Stomach (tissue), 9 donors: Measurements from ENCODE around the gene PTPRT. TPM values are rescaled to one million over a fixed set of nuclear protein-coding genes. Genes with fewer than 3 reads are reported as not detected.

ENCODE experiments used
- DNase-seq, 2 donors: peaks; one replicate each; pipeline versions ENCODE4 v3.0.0 to v3.0.0-alpha.2; 2013 to 2019
- H3K27ac ChIP-seq, 5 donors: fragments of 200-600 bp in 4 of 5; sonication (generic) in 4 of 5; one replicate each; pipeline ENCODE4 v1.5.1; 2013 to 2019; ENCODE audit warnings: mild to moderate bottlenecking in 1 of 5, moderate library complexity in 1 of 5
- H3K27me3 ChIP-seq, 3 donors: fragments of 200-600 bp; sonication (generic); one replicate each; pipeline ENCODE4 v1.5.1; 2017 to 2019; ENCODE audit warnings: mixed run types in 1 of 3
- H3K36me3 ChIP-seq, 4 donors: fragments of 200-600 bp; sonication (generic); 1 replicate in 3 of 4; 2 replicates in 1 of 4; pipeline ENCODE4 v1.5.1; 2016 to 2019
- H3K4me1 ChIP-seq, 4 donors: fragments of 200-600 bp; sonication (generic); one replicate each; pipeline ENCODE4 v1.5.1; 2016 to 2019
- H3K4me3 ChIP-seq, 4 donors: fragments of 200-600 bp; sonication (generic) in 3 of 4; one replicate each; pipeline ENCODE4 v1.5.1; 2016 to 2019; ENCODE audit warnings: mild to moderate bottlenecking in 1 of 4
- H3K9me3 ChIP-seq, 4 donors: fragments of 200-600 bp; sonication (generic); one replicate each; pipeline ENCODE4 v1.5.1; 2016 to 2019
- EP300 ChIP-seq: sonication (generic); formaldehyde crosslinking; IDR thresholded peaks from one replicate; pipeline ENCODE4 v1.6.1; 2017; ENCODE audit warnings: antibody characterized with exemption
- POLR2A ChIP-seq, 4 donors: fragments of 450-650 bp; IDR thresholded peaks; one replicate each; pipeline ENCODE4 v1.6.1; 2016; ENCODE audit warnings: antibody characterized with exemption in 4 of 4, control low read depth in 2 of 4, mild to moderate bottlenecking in 1 of 4, moderate library complexity in 1 of 4
- POLR2AphosphoS5 ChIP-seq, 3 donors: sonication (generic); formaldehyde crosslinking; IDR thresholded peaks; one replicate each; pipeline ENCODE4 v1.6.1; 2016; ENCODE audit warnings: antibody characterized with exemption in 3 of 3
- WGBS, 5 donors: extraction: QIAGEN DNeasy Blood & Tissue Kit in 3 of 5; methylation state at CpG; one replicate each; pipeline versions ENCODE4 v1.1.5 to v1.1.7; 2013 to 2018; 5-methylcytosine and 5-hydroxymethylcytosine counted together
- intact Hi-C: fragments of 100-400 bp; cut with DNase I; formaldehyde crosslinking; loops from one replicate; pipeline ENCODE4 v1.15.1; 2023; ENCODE audit warnings: low total_unique reads
- polyA plus RNA-seq, 3 donors: library from polyadenylated mRNA; stranded (reverse); fragments of 200-250 nt; gene quantifications; one replicate each; pipeline ENCODE4 v1.2.3, GENCODE V29; 2013
- total RNA-seq, 5 donors: library from RNA; depleted of rRNA; stranded (reverse); fragments of >200 nt; gene quantifications; one replicate each; pipeline versions ENCODE4 v1.1.0 to v1.2.3, GENCODE V29; 2014 to 2016
- TF ChIP-seq, protein P1 (sequence below), 7 experiments: fragments of 450-650 bp in 4 of 7; fragments of 200-600 bp in 3 of 7; sonication (generic) in 3 of 7; IDR thresholded peaks; one replicate each; pipeline ENCODE4 v1.5.1; 2016 to 2019; ENCODE audit warnings: antibody characterized with exemption in 7 of 7, control low read depth in 2 of 7, mild to moderate bottlenecking in 1 of 7
- donor health status: healthy with polysubstance abuse.
- donor health status: Bipolar disorder and iron deficiency.
- donor health status: healthy.

The PTPRT gene
- total and polyA plus RNA-seq, 8 donors, result 0.05 to 11.6 (median 1.7) TPM; not detected in 2

DNA sequence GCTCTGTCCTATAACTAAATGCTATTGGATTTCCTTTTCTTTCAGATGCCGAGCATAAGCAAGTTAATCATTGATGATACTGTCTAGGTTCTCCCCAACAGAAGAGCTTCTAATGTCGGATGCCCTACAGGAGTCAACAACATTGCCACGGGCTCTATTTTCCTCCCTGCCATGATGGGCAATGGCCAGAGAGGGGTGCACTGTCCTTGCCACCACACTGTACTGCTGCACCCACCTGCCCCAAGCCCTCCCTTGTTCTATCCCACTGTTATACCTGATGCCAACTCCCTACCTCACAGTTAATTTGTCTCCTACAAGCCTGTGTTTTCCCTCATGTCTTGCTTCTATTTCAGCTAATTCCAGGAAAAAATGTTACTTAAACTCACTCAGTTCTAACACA, 797.9 kb downstream of the PTPRT start:
- Histone ChIP-seq H3K27ac (no peak overlapping the region), H3K4me3 (no peak overlapping the region), H3K4me1 (no peaks in the 10 kb centered on the region), H3K27me3 (no peaks in the 10 kb centered on the region), H3K36me3 (no peaks in the 10 kb centered on the region), H3K9me3 (no peaks in the 10 kb centered on the region)
- TF ChIP-seq, protein P1, sequence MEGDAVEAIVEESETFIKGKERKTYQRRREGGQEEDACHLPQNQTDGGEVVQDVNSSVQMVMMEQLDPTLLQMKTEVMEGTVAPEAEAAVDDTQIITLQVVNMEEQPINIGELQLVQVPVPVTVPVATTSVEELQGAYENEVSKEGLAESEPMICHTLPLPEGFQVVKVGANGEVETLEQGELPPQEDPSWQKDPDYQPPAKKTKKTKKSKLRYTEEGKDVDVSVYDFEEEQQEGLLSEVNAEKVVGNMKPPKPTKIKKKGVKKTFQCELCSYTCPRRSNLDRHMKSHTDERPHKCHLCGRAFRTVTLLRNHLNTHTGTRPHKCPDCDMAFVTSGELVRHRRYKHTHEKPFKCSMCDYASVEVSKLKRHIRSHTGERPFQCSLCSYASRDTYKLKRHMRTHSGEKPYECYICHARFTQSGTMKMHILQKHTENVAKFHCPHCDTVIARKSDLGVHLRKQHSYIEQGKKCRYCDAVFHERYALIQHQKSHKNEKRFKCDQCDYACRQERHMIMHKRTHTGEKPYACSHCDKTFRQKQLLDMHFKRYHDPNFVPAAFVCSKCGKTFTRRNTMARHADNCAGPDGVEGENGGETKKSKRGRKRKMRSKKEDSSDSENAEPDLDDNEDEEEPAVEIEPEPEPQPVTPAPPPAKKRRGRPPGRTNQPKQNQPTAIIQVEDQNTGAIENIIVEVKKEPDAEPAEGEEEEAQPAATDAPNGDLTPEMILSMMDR (IDR thresholded peaks at IDR 0.05), result no peak
- no peak for TF ChIP-seq POLR2AphosphoS5 (IDR thresholded peaks at IDR 0.05)
- TF ChIP-seq EP300, result no peak
- TF ChIP-seq POLR2A (IDR thresholded peaks at IDR 0.05), result no peak
- DNase-seq, result no peak
- intact Hi-C loops, result no loop called here
- WGBS, 5 donors, result 57 to 71% (median 64%) methylated on average over 3 of the region's 3 CpGs

DNA sequence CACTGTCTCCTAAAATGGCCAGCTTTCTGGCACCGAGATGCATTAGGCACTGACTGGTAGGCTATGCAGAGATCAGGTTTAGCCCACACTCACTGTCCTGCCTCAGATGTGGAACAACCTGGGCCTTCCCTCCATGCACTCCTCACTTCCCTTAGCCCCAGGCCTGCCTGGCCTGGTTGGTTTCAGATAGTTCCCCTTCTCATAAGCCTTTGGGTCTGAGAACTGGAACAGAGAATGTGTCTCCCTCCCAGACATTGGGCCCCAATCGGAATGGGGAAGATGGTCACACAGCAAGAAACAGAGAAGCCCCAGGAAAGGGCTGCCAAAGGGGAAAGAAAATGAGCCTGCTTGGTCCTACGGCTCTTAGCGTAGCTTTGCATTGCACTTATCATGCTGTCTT, 809.4 kb downstream of the PTPRT start:
- H3K27me3 ChIP-seq, result no peaks in the 10 kb centered on the region
- no peak for DNase-seq
- no peak overlapping the region for H3K4me3 ChIP-seq
- intact Hi-C loops, result no loop called here
- no peak overlapping the region for H3K27ac ChIP-seq
- H3K4me1 ChIP-seq, result no peaks in the 10 kb centered on the region
- no peaks in the 10 kb centered on the region for H3K9me3 ChIP-seq
- TF ChIP-seq POLR2A (IDR thresholded peaks at IDR 0.05) (no peak), EP300 (no peak), POLR2AphosphoS5 (IDR thresholded peaks at IDR 0.05) (no peak)
- TF ChIP-seq, protein P1 (IDR thresholded peaks at IDR 0.05), result no peak
- 89 to 94% (median 91%) methylated on average over 4 of the region's 4 CpGs for WGBS, 5 donors
- H3K36me3 ChIP-seq, result no peaks in the 10 kb centered on the region

DNA sequence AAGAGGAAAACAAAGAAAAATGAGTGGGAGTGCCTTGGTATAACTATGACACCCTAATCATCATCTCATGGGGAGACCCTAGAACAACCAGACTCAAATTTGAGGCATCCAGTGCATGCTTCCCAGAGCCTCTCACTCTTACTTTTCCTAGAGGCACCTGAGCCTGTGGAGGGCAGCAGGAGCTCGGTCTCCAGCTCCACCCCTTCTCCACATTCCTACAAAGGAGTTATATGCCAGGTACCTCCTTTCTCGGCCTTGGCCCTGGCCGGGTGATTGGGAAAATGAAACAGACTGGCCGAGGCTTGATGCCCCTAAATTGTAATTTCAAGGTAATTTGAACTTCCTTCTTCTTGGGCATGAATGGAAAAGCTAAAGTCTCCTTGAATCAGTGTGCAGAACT, 810.3 kb downstream of the PTPRT start:
- H3K27ac ChIP-seq, result no peak overlapping the region
- H3K36me3 ChIP-seq, result no peaks in the 10 kb centered on the region
- H3K4me1 ChIP-seq, result no peaks in the 10 kb centered on the region
- H3K27me3 ChIP-seq, result no peaks in the 10 kb centered on the region
- intact Hi-C loops, result no loop called here
- TF ChIP-seq EP300, result no peak
- TF ChIP-seq, protein P1 (IDR thresholded peaks at IDR 0.05), result no peak
- TF ChIP-seq POLR2A (IDR thresholded peaks at IDR 0.05), result no peak
- no peak for TF ChIP-seq POLR2AphosphoS5 (IDR thresholded peaks at IDR 0.05)
- H3K9me3 ChIP-seq, result no peaks in the 10 kb centered on the region
- no peak overlapping the region for H3K4me3 ChIP-seq
- DNase-seq, result peak in 1 of 2 donors; percentile 23
- WGBS, 5 donors, result 18 to 45% (median 36%) methylated on average over 4 of the region's 4 CpGs

DNA sequence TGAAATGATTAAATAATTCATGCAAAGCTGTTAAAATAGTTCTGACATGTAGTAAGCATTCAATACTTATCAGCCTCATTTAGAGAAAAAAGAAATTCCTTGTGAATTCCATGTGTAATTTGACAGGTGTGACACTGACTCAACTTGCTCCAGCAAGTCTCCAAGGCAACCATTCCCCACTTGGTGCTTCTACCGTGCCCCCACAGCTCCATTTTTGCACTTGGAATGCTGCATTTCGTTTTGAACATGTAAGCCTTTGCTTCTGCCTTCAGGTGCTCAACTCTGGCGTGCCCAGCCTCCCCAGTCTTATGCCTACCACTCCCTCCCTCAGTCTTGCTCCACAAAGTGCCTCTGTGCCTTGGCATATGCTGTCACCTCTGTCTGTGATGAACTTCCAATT, 810.9 kb downstream of the PTPRT start:
- Histone ChIP-seq H3K27me3 (no peaks in the 10 kb centered on the region), H3K4me3 (no peak overlapping the region), H3K36me3 (no peaks in the 10 kb centered on the region), H3K27ac (no peak overlapping the region), H3K4me1 (no peaks in the 10 kb centered on the region), H3K9me3 (no peaks in the 10 kb centered on the region)
- TF ChIP-seq POLR2AphosphoS5 (IDR thresholded peaks at IDR 0.05) (no peak), EP300 (no peak), POLR2A (IDR thresholded peaks at IDR 0.05) (no peak)
- TF ChIP-seq, protein P1 (IDR thresholded peaks at IDR 0.05), result no peak
- 32 to 60% (median 48%) methylated on average over 3 of the region's 3 CpGs for WGBS, 5 donors
- DNase-seq, result no peak
- intact Hi-C loops, result no loop called here
